CD4-positive, alpha-beta T cell treated with Interleukin-15 for 4 hours (primary cell): ENCODE data around the gene GPT2.
"Not testable (repeated sequence)": the region's sequence is repeated elsewhere in the genome, so short reads cannot be mapped to it uniquely, and the experiment has no call there.

Source experiments
- DNase-seq: peaks from one replicate; pipeline ENCODE4 v3.0.0-alpha.2; 2020; ENCODE audit warnings: low spot score

Gene GPT2

GRCh38 chr16:46862555-46863447, 21.4 kb upstream of the GPT2 start:
- DNase-seq = no peak

- DNase-seq = no peak
Observed at GRCh38 chr16:46866286-46866685, 17.9 kb upstream of the GPT2 start.

GRCh38 chr16:46867486-46867885, 16.7 kb upstream of the GPT2 start:
- DNase-seq = not testable (repeated sequence)

GRCh38 chr16:46868891-46869290, 15.3 kb upstream of the GPT2 start:
- DNase-seq = not testable (repeated sequence)

- no peak for DNase-seq
Observed at GRCh38 chr16:46871597-46871996, 12.6 kb upstream of the GPT2 start.

- DNase-seq = no peak
Observed at GRCh38 chr16:46873201-46873600, 11.0 kb upstream of the GPT2 start.

- no peak for DNase-seq
Observed at GRCh38 chr16:46875243-46875642, 8.9 kb upstream of the GPT2 start.

GRCh38 chr16:46882304-46882939, 1.7 kb upstream of the GPT2 start:
- no peak for DNase-seq

GRCh38 chr16:46882940-46883307, 1.2 kb upstream of the GPT2 start:
- no peak for DNase-seq

- DNase-seq = no peak
Observed at GRCh38 chr16:46883353-46883689, 841 bp upstream of the GPT2 start.

GRCh38 chr16:46884513-46885293, 541 bp downstream of the GPT2 start:
- no peak for DNase-seq

GRCh38 chr16:46885960-46886763, 2.0 kb downstream of the GPT2 start:
- no peak for DNase-seq

GRCh38 chr16:46886764-46887523, 2.8 kb downstream of the GPT2 start:
- no peak for DNase-seq

GRCh38 chr16:46887524-46887854, 3.3 kb downstream of the GPT2 start:
- DNase-seq = no peak

GRCh38 chr16:46889245-46889941, 5.2 kb downstream of the GPT2 start:
- DNase-seq = no peak

- DNase-seq = no peak
Observed at GRCh38 chr16:46889942-46890300, 5.8 kb downstream of the GPT2 start.

- no peak for DNase-seq
Observed at GRCh38 chr16:46891910-46892309, 7.7 kb downstream of the GPT2 start.

- DNase-seq = no peak
Observed at GRCh38 chr16:46894036-46894672, 10.0 kb downstream of the GPT2 start.

GRCh38 chr16:46895399-46896313, 11.5 kb downstream of the GPT2 start:
- no peak for DNase-seq
